ENCODE data around the gene LRIG2.
"Not testable (repeated sequence)": the region's sequence is repeated elsewhere in the genome, so short reads cannot be mapped to it uniquely, and the experiment has no call there.

The LRIG2 gene

GRCh38 chr1:113135460-113135859 lies 62.5 kb downstream of the LRIG2 start:
- no peaks in the 10 kb centered on the region for H3K9me3 Mint-ChIP-seq
- H3K27ac Mint-ChIP-seq: no peak overlapping the region
- no peak for ATAC-seq
- no peaks in the 10 kb centered on the region for H3K27me3 Mint-ChIP-seq
- no peak overlapping the region for H3K4me3 Mint-ChIP-seq
- H3K36me3 Mint-ChIP-seq: peaks cover 17% of the 10 kb centered on the region
- peaks cover 28% of the 10 kb centered on the region for H3K4me1 Mint-ChIP-seq

GRCh38 chr1:113136476-113136875 lies 63.5 kb downstream of the LRIG2 start:
- no peaks in the 10 kb centered on the region for H3K27me3 Mint-ChIP-seq
- no peak overlapping the region for H3K4me3 Mint-ChIP-seq
- ATAC-seq: no peak
- H3K4me1 Mint-ChIP-seq: peaks cover 27% of the 10 kb centered on the region
- no peak overlapping the region for H3K27ac Mint-ChIP-seq
- no peaks in the 10 kb centered on the region for H3K9me3 Mint-ChIP-seq
- H3K36me3 Mint-ChIP-seq: peaks cover 17% of the 10 kb centered on the region

- Mint-ChIP-seq H3K27ac (no peak overlapping the region), H3K9me3 (no peaks in the 10 kb centered on the region), H3K27me3 (no peaks in the 10 kb centered on the region), H3K4me1 (peaks cover 17% of the 10 kb centered on the region), H3K36me3 (peaks cover 17% of the 10 kb centered on the region), H3K4me3 (no peak overlapping the region)
- ATAC-seq: no peak
These were observed 64.6 kb downstream of the LRIG2 start for GRCh38 chr1:113137563-113137962.

GRCh38 chr1:113138778-113139177 lies 65.8 kb downstream of the LRIG2 start:
- H3K27ac Mint-ChIP-seq: no peak overlapping the region
- no peaks in the 10 kb centered on the region for H3K9me3 Mint-ChIP-seq
- no peaks in the 10 kb centered on the region for H3K27me3 Mint-ChIP-seq
- peaks cover 11% of the 10 kb centered on the region for H3K36me3 Mint-ChIP-seq
- no peak overlapping the region for H3K4me3 Mint-ChIP-seq
- ATAC-seq: no peak
- peaks cover 9% of the 10 kb centered on the region for H3K4me1 Mint-ChIP-seq

- H3K4me3 Mint-ChIP-seq: no peak overlapping the region
- no peaks in the 10 kb centered on the region for H3K9me3 Mint-ChIP-seq
- H3K36me3 Mint-ChIP-seq: peaks cover 1% of the 10 kb centered on the region
- peaks cover 9% of the 10 kb centered on the region for H3K4me1 Mint-ChIP-seq
- H3K27ac Mint-ChIP-seq: peak overlapping the region; percentile 64
- ATAC-seq: no peak
- no peaks in the 10 kb centered on the region for H3K27me3 Mint-ChIP-seq
These were observed 67.2 kb downstream of the LRIG2 start for GRCh38 chr1:113140176-113140575.

GRCh38 chr1:113140588-113141446 lies 67.8 kb downstream of the LRIG2 start:
- Mint-ChIP-seq H3K4me3 (peak overlapping the region; percentile 15), H3K27me3 (no peaks in the 10 kb centered on the region)

GRCh38 chr1:113141650-113142473 lies 68.9 kb downstream of the LRIG2 start:
- ATAC-seq: no peak
- H3K4me1 Mint-ChIP-seq: peaks cover 9% of the 10 kb centered on the region
- peak overlapping the region; percentile 64 for H3K27ac Mint-ChIP-seq
- H3K27me3 Mint-ChIP-seq: no peaks in the 10 kb centered on the region
- H3K9me3 Mint-ChIP-seq: no peaks in the 10 kb centered on the region
- H3K4me3 Mint-ChIP-seq: no peak overlapping the region
- H3K36me3 Mint-ChIP-seq: no peaks in the 10 kb centered on the region

More at GRCh38 chr1:113140588-113141446, 67.8 kb downstream of the LRIG2 start:
- H3K36me3 Mint-ChIP-seq: no peaks in the 10 kb centered on the region
- H3K27ac Mint-ChIP-seq: peak overlapping the region; percentile 64
- H3K4me1 Mint-ChIP-seq: peaks cover 9% of the 10 kb centered on the region
- no peaks in the 10 kb centered on the region for H3K9me3 Mint-ChIP-seq
- peak; percentile 81 for ATAC-seq

- H3K27me3 Mint-ChIP-seq: no peaks in the 10 kb centered on the region
- H3K4me3 Mint-ChIP-seq: no peak overlapping the region
- no peak for ATAC-seq
- peaks cover 9% of the 10 kb centered on the region for H3K4me1 Mint-ChIP-seq
- no peaks in the 10 kb centered on the region for H3K9me3 Mint-ChIP-seq
- no peak overlapping the region for H3K27ac Mint-ChIP-seq
- no peaks in the 10 kb centered on the region for H3K36me3 Mint-ChIP-seq
These were observed 69.8 kb downstream of the LRIG2 start for GRCh38 chr1:113142791-113143190.

GRCh38 chr1:113146242-113147072 lies 73.5 kb downstream of the LRIG2 start:
- peak; percentile 41 for ATAC-seq
- no peaks in the 10 kb centered on the region for H3K27me3 Mint-ChIP-seq
- H3K9me3 Mint-ChIP-seq: no peaks in the 10 kb centered on the region
- H3K4me1 Mint-ChIP-seq: no peaks in the 10 kb centered on the region
- H3K4me3 Mint-ChIP-seq: no peak overlapping the region
- H3K27ac Mint-ChIP-seq: no peak overlapping the region
- H3K36me3 Mint-ChIP-seq: no peaks in the 10 kb centered on the region

- Mint-ChIP-seq H3K4me3 (no peak overlapping the region), H3K27me3 (no peaks in the 10 kb centered on the region), H3K36me3 (no peaks in the 10 kb centered on the region), H3K27ac (no peak overlapping the region), H3K9me3 (no peaks in the 10 kb centered on the region), H3K4me1 (no peaks in the 10 kb centered on the region)
- peak; percentile 45 for ATAC-seq
These were observed 74.2 kb downstream of the LRIG2 start for GRCh38 chr1:113147073-113147625.

GRCh38 chr1:113147826-113148225 lies 74.8 kb downstream of the LRIG2 start:
- no peaks in the 10 kb centered on the region for H3K36me3 Mint-ChIP-seq
- no peaks in the 10 kb centered on the region for H3K27me3 Mint-ChIP-seq
- H3K4me1 Mint-ChIP-seq: no peaks in the 10 kb centered on the region
- no peak overlapping the region for H3K4me3 Mint-ChIP-seq
- no peak for ATAC-seq
- no peaks in the 10 kb centered on the region for H3K9me3 Mint-ChIP-seq
- H3K27ac Mint-ChIP-seq: no peak overlapping the region

GRCh38 chr1:113150494-113150893 lies 77.5 kb downstream of the LRIG2 start:
- not testable (repeated sequence) for H3K4me3 Mint-ChIP-seq, H3K4me1 Mint-ChIP-seq, H3K27ac Mint-ChIP-seq, H3K9me3 Mint-ChIP-seq, H3K36me3 Mint-ChIP-seq, H3K27me3 Mint-ChIP-seq, ATAC-seq

GRCh38 chr1:113153116-113153803 lies 80.3 kb downstream of the LRIG2 start:
- no peaks in the 10 kb centered on the region for H3K36me3 Mint-ChIP-seq
- H3K27ac Mint-ChIP-seq: no peak overlapping the region
- no peak for ATAC-seq
- peaks cover 11% of the 10 kb centered on the region for H3K9me3 Mint-ChIP-seq
- H3K4me1 Mint-ChIP-seq: no peaks in the 10 kb centered on the region
- H3K4me3 Mint-ChIP-seq: no peak overlapping the region
- no peaks in the 10 kb centered on the region for H3K27me3 Mint-ChIP-seq

GRCh38 chr1:113156368-113156767 lies 83.4 kb downstream of the LRIG2 start:
- Mint-ChIP-seq H3K4me3 (no peak overlapping the region), H3K4me1 (no peaks in the 10 kb centered on the region), H3K9me3 (peaks cover 14% of the 10 kb centered on the region), H3K27me3 (no peaks in the 10 kb centered on the region), H3K36me3 (no peaks in the 10 kb centered on the region), H3K27ac (no peak overlapping the region)
- no peak for ATAC-seq

Measured in stimulated activated memory B cell treated with anti-CD40 and anti-IgM and Interleukin-4, amounts not matched to agents 10 μg/mL and 1 μg/mL and 100 μg/mL, for 72 hours (primary cell).